Panc1 (cell line): ENCODE measurements around the gene ENAH. TPM values are rescaled to one million over a fixed set of nuclear protein-coding genes. Genes with fewer than 3 reads are reported as not detected.

Experiments
- ATAC-seq: fragments of 200-7000 bp; cut with Tn5 transposase; 2 replicates; pipeline ENCODE4 v1.9.1; 2020; ENCODE audit warnings: mild to moderate bottlenecking, moderate library complexity
- BruUV-seq: library from RNA; stranded (reverse); fragments of 400-500 nt; replicated peaks from 2 replicates; lab custom pipeline; 2021; lab: Mats Ljungman, UMichigan
- CTCF ChIA-PET: fragments of 300-600 bp; sonication (Branson Sonifier 250); formaldehyde crosslinking; loops from one replicate; lab custom pipeline; 2022; ENCODE audit warnings: antibody characterized with exemption; lab: Charles Lee
- POLR2A ChIA-PET: fragments of 300-600 bp; sonication (Branson Sonifier 250); formaldehyde crosslinking; loops from one replicate; lab custom pipeline; 2022; ENCODE audit warnings: antibody characterized with exemption; lab: Charles Lee
- DNase-seq: peaks from one replicate; pipeline ENCODE4 v3.0.0-alpha.2; 2010; ENCODE audit warnings: low read depth, low spot score
- H3K27ac ChIP-seq: 2 replicates; pipeline ENCODE4 v1.5.1; 2011; ENCODE audit warnings: mild to moderate bottlenecking, low read length, inconsistent platforms
- H3K27me3 ChIP-seq: fragments of 200-500 bp; sonication (Bioruptor generic); 2 replicates; pipeline ENCODE4 v1.6.0; 2014; ENCODE audit warnings: low read length, inconsistent platforms; ENCODE audit not compliant: control insufficient read depth, insufficient read depth
- H3K36me3 ChIP-seq: fragments of 200-500 bp; sonication (Bioruptor generic); 2 replicates; pipeline ENCODE4 v1.5.1; 2014; ENCODE audit warnings: inconsistent platforms, mild to moderate bottlenecking, low read length, moderate library complexity; ENCODE audit not compliant: control insufficient read depth, insufficient read depth
- H3K4me1 ChIP-seq: 2 replicates; pipeline ENCODE4 v1.5.1; 2011; ENCODE audit warnings: inconsistent platforms, mild to moderate bottlenecking, low read length, moderate library complexity; ENCODE audit not compliant: control insufficient read depth, insufficient read depth
- H3K4me3 ChIP-seq, 2 experiments: 2 replicates each; pipeline ENCODE4 v1.5.1; 2011 to 2012; ENCODE audit warnings: low read depth in 2 of 2, low read length in 2 of 2, mild to moderate bottlenecking in 2 of 2, inconsistent platforms in 1 of 2, moderate library complexity in 1 of 2
- H3K9me3 ChIP-seq: fragments of 200-500 bp; sonication (Bioruptor generic); 2 replicates; pipeline ENCODE4 v1.5.1; 2014; ENCODE audit warnings: low read depth, mild to moderate bottlenecking, inconsistent platforms, low read length, moderate library complexity; ENCODE audit not compliant: control insufficient read depth, insufficient read depth
- POLR2AphosphoS5 ChIP-seq: IDR thresholded peaks from 2 replicates; pipeline ENCODE4 v1.6.1; 2012; ENCODE audit warnings: mild to moderate bottlenecking, low read depth, low read length, moderate library complexity
- SIN3A ChIP-seq: IDR thresholded peaks from 2 replicates; pipeline ENCODE4 v1.6.1; 2012; ENCODE audit warnings: low read depth, mild to moderate bottlenecking, low read length, moderate library complexity, borderline replicate concordance; ENCODE audit not compliant: insufficient read depth
- TCF7L2 ChIP-seq: IDR thresholded peaks from 2 replicates; pipeline ENCODE4 v1.6.1; 2011; ENCODE audit warnings: mild to moderate bottlenecking, low read depth, low read length, inconsistent platforms
- in situ Hi-C: cut with HindIII; loops from 2 replicates; pipeline ENCODE4 v1.10.0; 2016; ENCODE audit warnings: low sequenced_read_pairs, low pct_unique_long_range_greater_than_20kb
- intact Hi-C: fragments of 100-400 bp; cut with micrococcal nuclease; formaldehyde crosslinking; loops from one replicate; pipeline ENCODE4 v1.10.0; 2022; ENCODE audit not compliant: unreplicated experiment
- total RNA-seq: library from RNA; stranded (reverse); gene quantifications from one replicate; pipeline ENCODE4 v1.2.1, GENCODE V29; 2021; ENCODE audit not compliant: unreplicated experiment
- TF ChIP-seq, protein P1 (sequence below), 2 experiments: IDR thresholded peaks; 2 replicates each; pipeline ENCODE4 v1.6.1; 2011 to 2012; ENCODE audit warnings: low read depth in 2 of 2, control low read depth in 1 of 2, low read length in 1 of 2, mild to moderate bottlenecking in 1 of 2, moderate library complexity in 1 of 2; ENCODE audit not compliant: insufficient read depth in 1 of 2
- TF ChIP-seq, protein P2 (sequence below): fragments of 450-650 bp; IDR thresholded peaks from 2 replicates; pipeline ENCODE4 v1.5.1; 2017; ENCODE audit warnings: mild to moderate bottlenecking

ENAH gene
- total RNA-seq, 1 experiment from 2014 or later, result 133 TPM

GRCh38 chr1:225508538-225509375 lies 144.2 kb downstream of the ENAH start:
- no TSS peak for BruUV-seq
- in situ Hi-C loops, result no loop called here
- DNase-seq (peak; percentile 95), ATAC-seq (peak; percentile 99)
- ChIA-PET CTCF (interaction anchor here (0.6 kb wide), 1 partner anchor 478 kb away, joined by 4 read pairs; no protein-coding TSS in a partner anchor), POLR2A (no interaction called here)
- Histone ChIP-seq H3K4me3 (no peak overlapping the region), H3K36me3 (peaks cover 25% of the 10 kb centered on the region), H3K9me3 (no peaks in the 10 kb centered on the region), H3K27me3 (no peaks in the 10 kb centered on the region), H3K4me1 (peaks cover 16% of the 10 kb centered on the region; the same call in 1 of the 2 replicates), H3K27ac (peak overlapping the region; percentile 17; the same call in 1 of the 2 replicates)
- intact Hi-C loops, result loop anchor here (10.0 kb wide), 1 partner anchor 146 kb away; the partner anchor contains the start of gene ENAH
- TF ChIP-seq POLR2AphosphoS5 (no peak; the same call in 1 of the 2 replicates), SIN3A (no peak), TCF7L2 (no peak)
- TF ChIP-seq, protein P1, sequence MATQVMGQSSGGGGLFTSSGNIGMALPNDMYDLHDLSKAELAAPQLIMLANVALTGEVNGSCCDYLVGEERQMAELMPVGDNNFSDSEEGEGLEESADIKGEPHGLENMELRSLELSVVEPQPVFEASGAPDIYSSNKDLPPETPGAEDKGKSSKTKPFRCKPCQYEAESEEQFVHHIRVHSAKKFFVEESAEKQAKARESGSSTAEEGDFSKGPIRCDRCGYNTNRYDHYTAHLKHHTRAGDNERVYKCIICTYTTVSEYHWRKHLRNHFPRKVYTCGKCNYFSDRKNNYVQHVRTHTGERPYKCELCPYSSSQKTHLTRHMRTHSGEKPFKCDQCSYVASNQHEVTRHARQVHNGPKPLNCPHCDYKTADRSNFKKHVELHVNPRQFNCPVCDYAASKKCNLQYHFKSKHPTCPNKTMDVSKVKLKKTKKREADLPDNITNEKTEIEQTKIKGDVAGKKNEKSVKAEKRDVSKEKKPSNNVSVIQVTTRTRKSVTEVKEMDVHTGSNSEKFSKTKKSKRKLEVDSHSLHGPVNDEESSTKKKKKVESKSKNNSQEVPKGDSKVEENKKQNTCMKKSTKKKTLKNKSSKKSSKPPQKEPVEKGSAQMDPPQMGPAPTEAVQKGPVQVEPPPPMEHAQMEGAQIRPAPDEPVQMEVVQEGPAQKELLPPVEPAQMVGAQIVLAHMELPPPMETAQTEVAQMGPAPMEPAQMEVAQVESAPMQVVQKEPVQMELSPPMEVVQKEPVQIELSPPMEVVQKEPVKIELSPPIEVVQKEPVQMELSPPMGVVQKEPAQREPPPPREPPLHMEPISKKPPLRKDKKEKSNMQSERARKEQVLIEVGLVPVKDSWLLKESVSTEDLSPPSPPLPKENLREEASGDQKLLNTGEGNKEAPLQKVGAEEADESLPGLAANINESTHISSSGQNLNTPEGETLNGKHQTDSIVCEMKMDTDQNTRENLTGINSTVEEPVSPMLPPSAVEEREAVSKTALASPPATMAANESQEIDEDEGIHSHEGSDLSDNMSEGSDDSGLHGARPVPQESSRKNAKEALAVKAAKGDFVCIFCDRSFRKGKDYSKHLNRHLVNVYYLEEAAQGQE (IDR thresholded peaks at IDR 0.05; ENCODE audit: insufficient read depth in 1 of 2, low read depth in 2 of 2, low read length in 1 of 2), result no peak
- TF ChIP-seq, protein P2, sequence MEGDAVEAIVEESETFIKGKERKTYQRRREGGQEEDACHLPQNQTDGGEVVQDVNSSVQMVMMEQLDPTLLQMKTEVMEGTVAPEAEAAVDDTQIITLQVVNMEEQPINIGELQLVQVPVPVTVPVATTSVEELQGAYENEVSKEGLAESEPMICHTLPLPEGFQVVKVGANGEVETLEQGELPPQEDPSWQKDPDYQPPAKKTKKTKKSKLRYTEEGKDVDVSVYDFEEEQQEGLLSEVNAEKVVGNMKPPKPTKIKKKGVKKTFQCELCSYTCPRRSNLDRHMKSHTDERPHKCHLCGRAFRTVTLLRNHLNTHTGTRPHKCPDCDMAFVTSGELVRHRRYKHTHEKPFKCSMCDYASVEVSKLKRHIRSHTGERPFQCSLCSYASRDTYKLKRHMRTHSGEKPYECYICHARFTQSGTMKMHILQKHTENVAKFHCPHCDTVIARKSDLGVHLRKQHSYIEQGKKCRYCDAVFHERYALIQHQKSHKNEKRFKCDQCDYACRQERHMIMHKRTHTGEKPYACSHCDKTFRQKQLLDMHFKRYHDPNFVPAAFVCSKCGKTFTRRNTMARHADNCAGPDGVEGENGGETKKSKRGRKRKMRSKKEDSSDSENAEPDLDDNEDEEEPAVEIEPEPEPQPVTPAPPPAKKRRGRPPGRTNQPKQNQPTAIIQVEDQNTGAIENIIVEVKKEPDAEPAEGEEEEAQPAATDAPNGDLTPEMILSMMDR, result no peak

DNA sequence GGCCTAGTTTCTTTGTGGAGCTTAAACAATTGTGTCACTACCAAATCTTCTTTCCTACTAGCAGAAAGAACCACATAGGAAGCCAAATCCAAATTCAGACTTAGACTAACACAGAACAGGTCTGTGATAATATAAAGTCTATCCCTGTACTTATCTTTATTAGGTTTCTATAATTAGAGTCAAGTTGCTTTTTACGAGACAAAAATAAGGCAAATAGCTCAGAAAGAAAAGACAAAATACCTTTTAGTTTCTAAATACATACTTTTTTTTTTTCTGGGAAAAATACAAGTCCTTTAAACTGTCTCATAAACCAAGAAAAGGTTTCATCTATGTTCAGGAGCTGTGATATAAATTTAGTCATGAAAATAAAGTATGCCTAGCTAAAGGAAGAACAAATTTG lies 146.2 kb downstream of the ENAH start:
- Histone ChIP-seq H3K27me3 (no peaks in the 10 kb centered on the region), H3K4me3 (no peak overlapping the region), H3K9me3 (no peaks in the 10 kb centered on the region), H3K27ac (no peak overlapping the region), H3K36me3 (peaks cover 25% of the 10 kb centered on the region), H3K4me1 (peaks cover 16% of the 10 kb centered on the region; the same call in 1 of the 2 replicates)
- POLR2A ChIA-PET, result no interaction called here
- intact Hi-C loops, result loop anchor here (10.0 kb wide), 1 partner anchor 148 kb away; the partner anchor contains the start of gene ENAH
- in situ Hi-C loops, result no loop called here
- ATAC-seq (no peak), DNase-seq (no peak)
- CTCF ChIA-PET, result no interaction called here
- TF ChIP-seq POLR2AphosphoS5, result no peak
- BruUV-seq, result no TSS peak
